VCaP (cell line): ENCODE data around the gene COQ2.

Experiments used
- H3K27ac ChIP-seq: fragments of 450-650 bp; 2 replicates; pipeline ENCODE4 v1.5.1; 2017
- CTCF ChIP-seq: fragments of 450-650 bp; conservative IDR thresholded peaks from 2 replicates; pipeline ENCODE4 v1.5.1; 2017; ENCODE audit warnings: mild to moderate bottlenecking, moderate library complexity

Gene COQ2

DNA sequence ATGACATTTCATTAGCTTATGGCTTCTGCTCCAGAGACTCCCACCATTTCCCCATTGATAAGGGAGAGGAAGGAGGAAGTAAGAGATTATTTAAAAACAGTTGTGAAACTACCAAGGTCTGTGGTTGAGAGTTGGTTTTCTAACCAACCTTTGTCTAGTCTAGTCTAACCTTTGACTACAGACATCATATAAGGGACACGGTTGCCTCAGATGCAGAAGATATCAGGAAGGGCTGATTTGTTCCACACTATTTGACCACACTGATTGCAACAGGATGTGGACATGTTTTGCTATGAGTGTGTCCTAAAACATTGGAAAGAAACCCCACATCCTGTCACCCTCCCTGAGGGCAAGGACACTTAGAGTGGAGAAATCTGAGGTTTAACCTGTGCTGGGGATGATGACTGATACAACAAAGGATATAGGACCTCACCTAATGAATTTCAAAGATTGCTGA lies 53.0 kb downstream of the COQ2 start:
- no peak for TF ChIP-seq CTCF
- H3K27ac ChIP-seq: no peak overlapping the region

DNA sequence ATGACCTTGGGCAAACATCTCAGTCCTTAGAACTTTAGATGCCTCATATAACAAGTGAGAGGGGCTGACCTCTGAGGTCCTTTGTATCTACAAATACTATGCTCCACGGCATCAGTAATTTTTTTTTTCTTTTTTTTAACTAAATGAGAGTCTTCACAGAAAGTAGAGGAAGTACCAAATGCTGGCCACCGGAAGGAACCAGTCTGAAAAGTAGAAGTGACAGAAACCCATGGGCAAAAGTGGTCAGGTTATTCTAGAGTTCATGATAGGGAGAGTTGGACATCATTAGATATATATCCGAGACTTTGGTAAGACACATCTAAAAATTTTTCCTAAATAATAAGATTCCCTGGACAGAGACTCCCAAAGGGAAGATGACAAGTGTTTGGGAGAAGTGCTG lies 53.7 kb downstream of the COQ2 start:
- no peak overlapping the region for H3K27ac ChIP-seq
- no peak for TF ChIP-seq CTCF

DNA sequence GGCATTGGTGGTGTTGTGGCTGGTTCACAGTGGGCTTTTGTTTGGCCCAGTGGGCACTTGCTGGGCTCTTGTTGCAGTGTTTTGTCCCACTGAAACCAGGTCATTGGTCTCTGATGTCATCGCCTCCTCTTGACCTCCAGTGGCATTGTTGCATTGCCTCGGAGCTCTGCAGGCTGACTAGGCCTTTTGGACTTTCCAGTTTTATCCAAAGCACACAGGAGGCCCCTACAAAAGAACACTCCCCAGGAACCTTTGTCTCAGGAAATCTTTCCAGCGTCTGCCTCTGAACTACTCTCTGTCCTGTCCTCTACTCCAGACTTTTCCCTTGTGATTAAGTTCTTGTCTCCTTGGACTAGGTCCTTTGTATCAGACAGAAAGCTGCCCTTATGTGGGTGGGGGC lies 54.8 kb downstream of the COQ2 start:
- H3K27ac ChIP-seq: no peak overlapping the region

GRCh38 chr4:83228231-83228630 lies 56.4 kb downstream of the COQ2 start:
- H3K27ac ChIP-seq: no peak overlapping the region
- no peak for TF ChIP-seq CTCF

More for the DNA sequence above, 54.8 kb downstream of the COQ2 start:
- no peak for TF ChIP-seq CTCF

- no peak overlapping the region for H3K27ac ChIP-seq
- no peak for TF ChIP-seq CTCF
These were observed 59.9 kb downstream of the COQ2 start for GRCh38 chr4:83224502-83225197.

- no peak overlapping the region for H3K27ac ChIP-seq
- no peak for TF ChIP-seq CTCF
These were observed 60.8 kb downstream of the COQ2 start for GRCh38 chr4:83223781-83224180.

DNA sequence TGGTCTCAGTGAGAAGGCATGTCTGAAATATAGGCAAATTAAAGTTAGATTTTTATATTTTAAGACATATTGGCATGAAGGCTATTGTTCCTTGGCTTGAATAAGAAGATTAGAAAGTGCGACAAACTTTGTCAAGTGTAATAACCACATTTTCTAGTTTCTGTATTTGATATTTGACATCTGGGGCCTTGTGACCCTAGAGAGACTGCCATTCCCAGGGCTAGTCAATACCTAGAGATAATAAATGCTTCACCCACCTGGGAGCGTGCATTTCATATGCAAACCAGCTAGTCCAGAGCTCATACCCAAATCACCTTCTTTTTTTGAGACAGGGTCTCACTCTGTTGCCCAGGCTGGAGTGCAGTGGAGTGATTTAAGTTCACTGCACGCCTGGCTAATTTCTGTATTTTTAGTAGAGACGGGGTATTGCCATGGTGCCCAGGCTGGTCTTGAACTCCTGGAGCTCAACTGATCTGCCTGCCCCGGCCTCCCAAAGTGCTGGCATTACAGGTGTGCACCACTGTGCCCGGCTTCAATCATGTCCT lies 62.6 kb downstream of the COQ2 start:
- H3K27ac ChIP-seq: no peak overlapping the region
- no peak for TF ChIP-seq CTCF
